ENCODE results near the gene ARHGAP10.
A peak's percentile ranks its signal among the peaks of the same experiment; 100 is the strongest.

The ARHGAP10 gene

DNA sequence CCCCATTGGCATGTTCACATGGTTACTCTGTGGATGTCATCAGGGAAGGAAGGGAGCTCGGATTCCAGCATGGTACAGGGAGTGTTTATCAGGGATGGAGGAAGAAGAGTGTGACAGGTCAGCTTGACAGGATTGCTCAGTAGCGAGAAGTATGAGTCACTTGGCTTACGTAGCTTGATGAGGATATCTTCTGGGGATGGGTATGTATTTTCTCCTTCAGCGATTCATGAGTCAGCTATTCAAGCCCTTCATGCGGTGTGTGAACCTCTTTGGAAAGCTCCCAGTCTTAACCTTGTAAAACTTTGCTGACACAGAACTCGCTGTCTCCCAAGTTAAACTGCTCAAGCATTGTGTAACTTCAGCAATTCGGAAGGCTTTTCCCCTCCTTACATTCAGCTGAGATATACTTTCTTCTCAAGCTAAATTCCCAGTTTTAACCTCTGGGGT, 275.4 kb downstream of the ARHGAP10 start:
- Histone ChIP-seq H2AFZ (ENCODE audit: low read depth, low read length) (no peak overlapping the region), H2BK12ac (ENCODE audit: low read length in 2 of 2) (no peak overlapping the region), H3K27ac (ENCODE audit: low read length, poor library complexity, severe bottlenecking) (peak overlapping the region; percentile 58), H4K8ac (ENCODE audit: low read length) (no peak overlapping the region), H3K9me3 (ENCODE audit: control insufficient read depth, low read length) (no peaks in the 10 kb centered on the region), H3K4me2 (ENCODE audit: low read length, poor library complexity, severe bottlenecking) (peak overlapping the region; percentile 20), H3K9ac (ENCODE audit: low read length) (peak overlapping the region; percentile 21), H3K36me3 (ENCODE audit: control insufficient read depth in 1 of 2, insufficient read depth in 2 of 2, low read depth in 1 of 2, low read length in 2 of 2) (peaks cover 5 to 15% of the 10 kb centered on the region in 2 experiments), H3K4me1 (ENCODE audit: control insufficient read depth, insufficient read depth, low read depth, low read length) (peaks cover 7% of the 10 kb centered on the region), H2BK15ac (ENCODE audit: low read depth, poor library complexity, severe bottlenecking) (no peak overlapping the region), H2BK120ac (ENCODE audit: low read depth, low read length) (no peak overlapping the region), H3K27me3 (ENCODE audit: control insufficient read depth in 1 of 2, insufficient read depth in 1 of 2, low read length in 2 of 2) (no peaks in the 10 kb centered on the region), H3K14ac (ENCODE audit: low read length in 2 of 2) (no peak overlapping the region), H2AK5ac (ENCODE audit: low read length, severe bottlenecking) (no peak overlapping the region), H3K23ac (ENCODE audit: low read length in 2 of 2) (no peak overlapping the region), H4K91ac (ENCODE audit: low read length) (no peak overlapping the region), H3K4ac (ENCODE audit: low read depth in 1 of 2, low read length in 2 of 2) (no peak overlapping the region), H3K4me3 (ENCODE audit: insufficient read depth in 1 of 2, low read depth in 1 of 2, low read length in 2 of 2) (no peak overlapping the region), H2BK5ac (ENCODE audit: low read depth, low read length, poor library complexity, severe bottlenecking) (no peak overlapping the region), H3K79me1 (replicated peaks; ENCODE audit: low read length, poor library complexity, severe bottlenecking) (peaks cover 22% of the 10 kb centered on the region), H3K18ac (ENCODE audit: low read depth in 1 of 2, low read length in 2 of 2) (no peak overlapping the region)
- peak; percentile 99 for DNase-seq
- WGBS: 6% methylated on average over 7 of the region's 7 CpGs

- Histone ChIP-seq H3K27me3 (ENCODE audit: control insufficient read depth in 1 of 2, insufficient read depth in 1 of 2, low read length in 2 of 2) (no peaks in the 10 kb centered on the region), H4K91ac (ENCODE audit: low read length) (no peak overlapping the region)
- WGBS: 49% methylated on average over 3 of the region's 3 CpGs
Measured at GRCh38 chr4:148007792-148008191, 275.9 kb downstream of the ARHGAP10 start.

GRCh38 chr4:148015058-148015457, 283.2 kb downstream of the ARHGAP10 start:
- no peak overlapping the region for H3K4me2 ChIP-seq (ENCODE audit: low read length, poor library complexity, severe bottlenecking)
- no peak overlapping the region for H3K23ac ChIP-seq (ENCODE audit: low read length in 2 of 2)
- peak overlapping the region; percentile 11 for H3K27ac ChIP-seq (ENCODE audit: low read length, poor library complexity, severe bottlenecking)
- no peak overlapping the region for H2BK120ac ChIP-seq (ENCODE audit: low read depth, low read length)
- H3K4me3 ChIP-seq (ENCODE audit: insufficient read depth in 1 of 2, low read depth in 1 of 2, low read length in 2 of 2): no peak overlapping the region
- H3K4me1 ChIP-seq (ENCODE audit: control insufficient read depth, insufficient read depth, low read depth, low read length): peaks cover 4% of the 10 kb centered on the region
- peak; percentile 28 for DNase-seq
- H2BK5ac ChIP-seq (ENCODE audit: low read depth, low read length, poor library complexity, severe bottlenecking): no peak overlapping the region
- H3K9me3 ChIP-seq (ENCODE audit: control insufficient read depth, low read length): no peaks in the 10 kb centered on the region
- H3K9ac ChIP-seq (ENCODE audit: low read length): no peak overlapping the region
- no peak overlapping the region for H3K14ac ChIP-seq (ENCODE audit: low read length in 2 of 2)
- peaks cover 17% of the 10 kb centered on the region for H3K79me1 ChIP-seq (replicated peaks; ENCODE audit: low read length, poor library complexity, severe bottlenecking)
- peak overlapping the region in 1 of 2 experiments; percentile 49 for H3K18ac ChIP-seq (ENCODE audit: low read depth in 1 of 2, low read length in 2 of 2)
- peaks cover 2 to 4% of the 10 kb centered on the region in 2 experiments for H3K36me3 ChIP-seq (ENCODE audit: control insufficient read depth in 1 of 2, insufficient read depth in 2 of 2, low read depth in 1 of 2, low read length in 2 of 2)
- no peak overlapping the region for H4K91ac ChIP-seq (ENCODE audit: low read length)
- H3K27me3 ChIP-seq (ENCODE audit: control insufficient read depth in 1 of 2, insufficient read depth in 1 of 2, low read length in 2 of 2): no peaks in the 10 kb centered on the region
- WGBS: 32% methylated on average over 2 of the region's 2 CpGs
- H2AFZ ChIP-seq (ENCODE audit: low read depth, low read length): no peak overlapping the region
- H4K8ac ChIP-seq (ENCODE audit: low read length): no peak overlapping the region
- peak overlapping the region; percentile 18 for H2AK5ac ChIP-seq (ENCODE audit: low read length, severe bottlenecking)
- no peak overlapping the region for H2BK15ac ChIP-seq (ENCODE audit: low read depth, poor library complexity, severe bottlenecking)
- no peak overlapping the region for H3K4ac ChIP-seq (ENCODE audit: low read depth in 1 of 2, low read length in 2 of 2)
- H2BK12ac ChIP-seq (ENCODE audit: low read length in 2 of 2): no peak overlapping the region

More at GRCh38 chr4:148007792-148008191, 275.9 kb downstream of the ARHGAP10 start:
- Histone ChIP-seq H3K9me3 (ENCODE audit: control insufficient read depth, low read length) (no peaks in the 10 kb centered on the region), H3K4me2 (ENCODE audit: low read length, poor library complexity, severe bottlenecking) (peak overlapping the region; percentile 20), H3K4me3 (ENCODE audit: insufficient read depth in 1 of 2, low read depth in 1 of 2, low read length in 2 of 2) (no peak overlapping the region), H3K4me1 (ENCODE audit: control insufficient read depth, insufficient read depth, low read depth, low read length) (peaks cover 7% of the 10 kb centered on the region), H3K27ac (ENCODE audit: low read length, poor library complexity, severe bottlenecking) (peak overlapping the region; percentile 58), H2AFZ (ENCODE audit: low read depth, low read length) (no peak overlapping the region), H3K23ac (ENCODE audit: low read length in 2 of 2) (no peak overlapping the region), H3K4ac (ENCODE audit: low read depth in 1 of 2, low read length in 2 of 2) (peak overlapping the region in 1 of 2 experiments; percentile 19), H3K36me3 (ENCODE audit: control insufficient read depth in 1 of 2, insufficient read depth in 2 of 2, low read depth in 1 of 2, low read length in 2 of 2) (peaks cover 5 to 15% of the 10 kb centered on the region in 2 experiments), H3K14ac (ENCODE audit: low read length in 2 of 2) (no peak overlapping the region), H4K8ac (ENCODE audit: low read length) (no peak overlapping the region), H2BK120ac (ENCODE audit: low read depth, low read length) (no peak overlapping the region), H2BK15ac (ENCODE audit: low read depth, poor library complexity, severe bottlenecking) (no peak overlapping the region), H3K79me1 (replicated peaks; ENCODE audit: low read length, poor library complexity, severe bottlenecking) (peaks cover 22% of the 10 kb centered on the region), H3K18ac (ENCODE audit: low read depth in 1 of 2, low read length in 2 of 2) (peak overlapping the region in 1 of 2 experiments; percentile 88), H3K9ac (ENCODE audit: low read length) (peak overlapping the region; percentile 21), H2BK5ac (ENCODE audit: low read depth, low read length, poor library complexity, severe bottlenecking) (no peak overlapping the region), H2AK5ac (ENCODE audit: low read length, severe bottlenecking) (no peak overlapping the region), H2BK12ac (ENCODE audit: low read length in 2 of 2) (no peak overlapping the region)
- no peak for DNase-seq

GRCh38 chr4:148015468-148015867, 283.6 kb downstream of the ARHGAP10 start:
- DNase-seq: no peak
- Histone ChIP-seq H4K8ac (ENCODE audit: low read length) (no peak overlapping the region), H3K4me2 (ENCODE audit: low read length, poor library complexity, severe bottlenecking) (no peak overlapping the region), H2BK120ac (ENCODE audit: low read depth, low read length) (no peak overlapping the region), H3K9me3 (ENCODE audit: control insufficient read depth, low read length) (no peaks in the 10 kb centered on the region), H3K9ac (ENCODE audit: low read length) (no peak overlapping the region), H3K27me3 (ENCODE audit: control insufficient read depth in 1 of 2, insufficient read depth in 1 of 2, low read length in 2 of 2) (no peaks in the 10 kb centered on the region), H3K4me3 (ENCODE audit: insufficient read depth in 1 of 2, low read depth in 1 of 2, low read length in 2 of 2) (no peak overlapping the region), H3K18ac (ENCODE audit: low read depth in 1 of 2, low read length in 2 of 2) (no peak overlapping the region), H3K36me3 (ENCODE audit: control insufficient read depth in 1 of 2, insufficient read depth in 2 of 2, low read depth in 1 of 2, low read length in 2 of 2) (peaks cover 2 to 4% of the 10 kb centered on the region in 2 experiments), H4K91ac (ENCODE audit: low read length) (no peak overlapping the region), H3K79me1 (replicated peaks; ENCODE audit: low read length, poor library complexity, severe bottlenecking) (peaks cover 19% of the 10 kb centered on the region), H3K14ac (ENCODE audit: low read length in 2 of 2) (no peak overlapping the region), H3K23ac (ENCODE audit: low read length in 2 of 2) (no peak overlapping the region), H3K4me1 (ENCODE audit: control insufficient read depth, insufficient read depth, low read depth, low read length) (peaks cover 4% of the 10 kb centered on the region), H2AK5ac (ENCODE audit: low read length, severe bottlenecking) (peak overlapping the region; percentile 18), H2BK5ac (ENCODE audit: low read depth, low read length, poor library complexity, severe bottlenecking) (no peak overlapping the region), H2BK12ac (ENCODE audit: low read length in 2 of 2) (no peak overlapping the region), H2AFZ (ENCODE audit: low read depth, low read length) (no peak overlapping the region), H3K4ac (ENCODE audit: low read depth in 1 of 2, low read length in 2 of 2) (no peak overlapping the region), H2BK15ac (ENCODE audit: low read depth, poor library complexity, severe bottlenecking) (no peak overlapping the region), H3K27ac (ENCODE audit: low read length, poor library complexity, severe bottlenecking) (peak overlapping the region; percentile 11)
- WGBS: 96% methylated on average over 8 of the region's 8 CpGs

Measured in mesenchymal stem cell (in vitro differentiated cells and primary cell).